SK-N-SH treated with all-trans-retinoic acid at 6 μM for 48 hours (cell line): ENCODE data around the gene ADAMTS17.

Experiments
- ATAC-seq: fragments of 200-7000 bp; cut with Tn5 transposase; 3 replicates; pipeline ENCODE4 v1.9.1; 2020; ENCODE audit warnings: mild to moderate bottlenecking, moderate library complexity
- ARNTL ChIP-seq: fragments of 450-650 bp; formaldehyde crosslinking; IDR thresholded peaks from 2 replicates; pipeline ENCODE4 v1.5.0; 2020; ENCODE audit warnings: low read depth, mild to moderate bottlenecking, moderate library complexity, borderline replicate concordance
- BACH2 ChIP-seq: fragments of 250-450 bp; sonication (Bioruptor Pico); IDR thresholded peaks from 2 replicates; pipeline ENCODE4 v1.9.0; 2021; ENCODE audit warnings: mild to moderate bottlenecking, borderline replicate concordance
- CREB5 ChIP-seq: fragments of 250-450 bp; sonication (Bioruptor Pico); IDR thresholded peaks from 2 replicates; pipeline ENCODE4 v1.5.1; 2020; ENCODE audit warnings: low read depth, mild to moderate bottlenecking, moderate library complexity
- ESRRG ChIP-seq: fragments of 250-450 bp; sonication (Bioruptor Pico); IDR thresholded peaks from 2 replicates; pipeline ENCODE4 v1.6.1; 2021; ENCODE audit warnings: mild to moderate bottlenecking
- GLIS3 ChIP-seq: fragments of 250-450 bp; sonication (Bioruptor Pico); IDR thresholded peaks from 2 replicates; pipeline ENCODE4 v1.5.0; 2020; ENCODE audit warnings: mild to moderate bottlenecking, moderate library complexity
- OSR1 ChIP-seq: fragments of 250-450 bp; sonication (Bioruptor Pico); IDR thresholded peaks from 2 replicates; pipeline ENCODE4 v1.8.0; 2022; ENCODE audit warnings: moderate library complexity, mild to moderate bottlenecking, inconsistent platforms
- PPARA ChIP-seq: fragments of 250-450 bp; sonication (Bioruptor Pico); IDR thresholded peaks from 2 replicates; pipeline ENCODE4 v1.5.0; 2020; ENCODE audit warnings: mild to moderate bottlenecking, borderline replicate concordance
- RARB ChIP-seq: fragments of 250-450 bp; sonication (Bioruptor Pico); IDR thresholded peaks from 2 replicates; pipeline ENCODE4 v1.8.0; 2021; ENCODE audit warnings: mild to moderate bottlenecking, moderate library complexity
- ZC3H10 ChIP-seq: fragments of 250-450 bp; sonication (Bioruptor Pico); IDR thresholded peaks from 2 replicates; pipeline ENCODE4 v1.5.1; 2021; ENCODE audit warnings: mild to moderate bottlenecking, moderate library complexity
- ZFP30 ChIP-seq: fragments of 450-650 bp; formaldehyde crosslinking; IDR thresholded peaks from 2 replicates; pipeline ENCODE4 v1.5.0; 2022; ENCODE audit warnings: mild to moderate bottlenecking, moderate library complexity
- ZNF565 ChIP-seq: fragments of 450-650 bp; formaldehyde crosslinking; conservative IDR thresholded peaks from 2 replicates; pipeline ENCODE4 v1.5.0; 2020; ENCODE audit warnings: low read depth, mild to moderate bottlenecking, moderate library complexity
- ZNF70 ChIP-seq: fragments of 450-650 bp; formaldehyde crosslinking; IDR thresholded peaks from 2 replicates; pipeline ENCODE4 v1.5.0; 2020; ENCODE audit warnings: mild to moderate bottlenecking, moderate library complexity
- ZNF8 ChIP-seq: fragments of 450-650 bp; formaldehyde crosslinking; IDR thresholded peaks from 2 replicates; pipeline ENCODE4 v1.5.0; 2020; ENCODE audit warnings: mild to moderate bottlenecking, moderate library complexity
- TF ChIP-seq, protein P1 (sequence below): fragments of 250-450 bp; sonication (Bioruptor Pico); IDR thresholded peaks from 2 replicates; pipeline ENCODE4 v1.5.0; 2020; ENCODE audit warnings: mild to moderate bottlenecking, moderate library complexity
- TF ChIP-seq, protein P2 (sequence below): fragments of 250-450 bp; sonication (Bioruptor Pico); IDR thresholded peaks from 2 replicates; pipeline ENCODE4 v1.8.0; 2020; ENCODE audit warnings: mild to moderate bottlenecking, moderate library complexity, borderline replicate concordance
- TF ChIP-seq, protein P3 (sequence below): fragments of 250-450 bp; sonication (Bioruptor Pico); IDR thresholded peaks from 2 replicates; pipeline ENCODE4 v1.5.1; 2021; ENCODE audit warnings: mild to moderate bottlenecking, moderate library complexity

Gene ADAMTS17

DNA sequence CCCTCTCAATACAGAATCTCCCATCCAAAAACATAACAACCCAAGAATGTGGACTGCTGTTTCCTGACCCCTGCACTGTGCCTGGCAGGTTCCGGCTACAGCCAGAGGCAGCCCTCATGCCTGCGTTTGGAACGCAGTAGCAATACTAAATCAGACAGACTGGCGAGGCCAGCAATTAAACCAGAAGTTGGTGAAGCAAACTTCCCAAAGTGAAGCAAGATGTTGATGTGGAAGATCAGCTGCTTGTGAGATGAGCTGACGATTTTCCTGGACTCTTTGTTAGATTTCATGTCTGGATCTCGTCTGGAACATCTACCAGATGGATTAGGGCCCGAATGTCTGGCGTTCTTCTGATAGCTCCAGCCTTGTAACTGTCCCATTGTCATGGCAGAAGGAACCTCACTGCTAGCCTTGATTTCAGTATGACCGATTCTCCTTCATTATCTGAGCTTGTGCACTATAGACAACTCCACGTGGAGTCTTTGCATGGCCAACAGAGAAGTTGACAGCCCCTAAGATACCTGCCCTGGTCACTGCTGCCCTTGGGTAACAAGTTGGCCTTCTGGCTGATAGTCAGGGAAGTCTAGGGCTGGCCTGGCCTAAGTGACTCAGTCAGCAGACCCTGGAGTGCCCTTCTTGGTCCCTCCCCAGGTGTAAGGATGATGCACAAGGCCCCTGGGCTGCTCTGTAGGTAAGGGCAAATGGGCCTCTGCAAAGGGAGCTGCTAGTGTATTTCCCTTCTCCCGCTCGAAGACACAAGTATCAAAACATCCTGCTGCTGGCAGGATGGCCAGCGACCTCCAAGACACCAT lies 126.5 kb downstream of the ADAMTS17 start:
- no peak for ATAC-seq
- TF ChIP-seq ESRRG (CRISPR knock-in tag) (no peak), CREB5 (CRISPR knock-in tag) (no peak), ZC3H10 (no peak), PPARA (no peak), BACH2 (CRISPR knock-in tag) (no peak), ZFP30 (CRISPR knock-in tag) (no peak), ARNTL (no peak), ZNF565 (no peak)

DNA sequence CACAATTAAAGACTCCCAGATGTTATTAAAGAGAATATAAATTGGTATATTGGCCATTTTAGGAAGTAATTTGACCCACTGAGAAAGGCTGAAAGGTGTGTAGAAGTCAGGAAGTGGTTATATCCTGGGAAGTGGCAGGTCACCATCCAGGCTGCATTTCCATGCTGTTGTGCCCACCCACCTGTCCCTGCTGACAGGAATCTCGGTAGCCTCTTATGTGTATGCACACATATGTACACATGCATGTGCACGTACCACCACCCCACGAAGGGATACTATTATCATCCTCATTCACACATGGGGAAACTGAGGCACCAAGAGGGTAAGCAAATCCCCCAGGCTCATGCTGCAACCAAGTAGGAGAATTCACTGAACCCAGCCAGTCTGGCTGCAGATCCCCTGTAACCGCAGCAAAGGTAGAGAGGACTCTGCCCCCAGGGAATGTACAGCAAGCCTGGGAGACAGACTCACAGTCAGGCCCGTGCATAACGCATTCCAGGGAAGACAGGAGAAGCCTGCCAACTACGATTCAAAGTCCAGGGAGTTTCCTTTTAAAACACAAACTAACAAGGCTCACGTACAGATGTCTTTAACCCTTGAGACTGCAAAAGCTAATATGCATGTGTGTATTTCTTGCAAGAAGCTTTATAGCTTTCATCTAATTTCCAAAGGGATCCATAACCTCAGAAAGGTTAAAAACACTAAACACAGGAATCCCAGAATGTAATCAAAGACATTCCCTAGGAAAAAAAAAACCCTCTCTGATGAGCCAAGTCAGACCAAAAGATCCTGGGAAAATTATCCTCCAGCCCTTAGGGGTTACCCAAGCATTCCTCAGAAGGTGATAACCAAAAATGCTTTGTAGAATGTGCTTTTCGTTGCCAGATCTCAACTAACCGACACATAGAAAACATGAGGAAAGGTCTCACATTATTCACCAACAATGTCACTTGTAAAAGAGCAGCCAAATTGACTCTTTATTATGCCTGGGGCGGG lies 129.6 kb downstream of the ADAMTS17 start:
- no peak for ATAC-seq

DNA sequence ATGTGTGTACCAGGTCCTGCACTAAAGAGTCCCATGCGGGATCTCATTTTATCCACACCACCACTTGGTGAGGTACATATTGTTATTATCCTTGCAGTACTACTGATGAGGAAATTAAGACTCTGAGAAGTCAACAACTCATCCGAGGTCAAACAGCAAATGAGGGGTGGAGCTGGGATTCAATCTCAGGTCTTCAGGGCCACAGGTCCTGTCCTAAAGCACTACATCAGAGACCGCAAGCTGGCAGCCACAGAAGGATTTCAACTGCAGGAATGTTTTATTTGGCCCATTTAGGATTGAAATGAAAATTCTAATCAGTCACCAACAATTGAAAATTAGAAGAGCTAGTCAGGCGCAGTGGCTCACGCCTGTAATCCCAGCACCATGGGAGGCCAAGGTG lies 131.4 kb downstream of the ADAMTS17 start:
- no peak for ATAC-seq
- TF ChIP-seq, protein P1, sequence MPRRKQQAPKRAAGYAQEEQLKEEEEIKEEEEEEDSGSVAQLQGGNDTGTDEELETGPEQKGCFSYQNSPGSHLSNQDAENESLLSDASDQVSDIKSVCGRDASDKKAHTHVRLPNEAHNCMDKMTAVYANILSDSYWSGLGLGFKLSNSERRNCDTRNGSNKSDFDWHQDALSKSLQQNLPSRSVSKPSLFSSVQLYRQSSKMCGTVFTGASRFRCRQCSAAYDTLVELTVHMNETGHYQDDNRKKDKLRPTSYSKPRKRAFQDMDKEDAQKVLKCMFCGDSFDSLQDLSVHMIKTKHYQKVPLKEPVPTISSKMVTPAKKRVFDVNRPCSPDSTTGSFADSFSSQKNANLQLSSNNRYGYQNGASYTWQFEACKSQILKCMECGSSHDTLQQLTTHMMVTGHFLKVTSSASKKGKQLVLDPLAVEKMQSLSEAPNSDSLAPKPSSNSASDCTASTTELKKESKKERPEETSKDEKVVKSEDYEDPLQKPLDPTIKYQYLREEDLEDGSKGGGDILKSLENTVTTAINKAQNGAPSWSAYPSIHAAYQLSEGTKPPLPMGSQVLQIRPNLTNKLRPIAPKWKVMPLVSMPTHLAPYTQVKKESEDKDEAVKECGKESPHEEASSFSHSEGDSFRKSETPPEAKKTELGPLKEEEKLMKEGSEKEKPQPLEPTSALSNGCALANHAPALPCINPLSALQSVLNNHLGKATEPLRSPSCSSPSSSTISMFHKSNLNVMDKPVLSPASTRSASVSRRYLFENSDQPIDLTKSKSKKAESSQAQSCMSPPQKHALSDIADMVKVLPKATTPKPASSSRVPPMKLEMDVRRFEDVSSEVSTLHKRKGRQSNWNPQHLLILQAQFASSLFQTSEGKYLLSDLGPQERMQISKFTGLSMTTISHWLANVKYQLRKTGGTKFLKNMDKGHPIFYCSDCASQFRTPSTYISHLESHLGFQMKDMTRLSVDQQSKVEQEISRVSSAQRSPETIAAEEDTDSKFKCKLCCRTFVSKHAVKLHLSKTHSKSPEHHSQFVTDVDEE: no peak
- TF ChIP-seq, protein P2, sequence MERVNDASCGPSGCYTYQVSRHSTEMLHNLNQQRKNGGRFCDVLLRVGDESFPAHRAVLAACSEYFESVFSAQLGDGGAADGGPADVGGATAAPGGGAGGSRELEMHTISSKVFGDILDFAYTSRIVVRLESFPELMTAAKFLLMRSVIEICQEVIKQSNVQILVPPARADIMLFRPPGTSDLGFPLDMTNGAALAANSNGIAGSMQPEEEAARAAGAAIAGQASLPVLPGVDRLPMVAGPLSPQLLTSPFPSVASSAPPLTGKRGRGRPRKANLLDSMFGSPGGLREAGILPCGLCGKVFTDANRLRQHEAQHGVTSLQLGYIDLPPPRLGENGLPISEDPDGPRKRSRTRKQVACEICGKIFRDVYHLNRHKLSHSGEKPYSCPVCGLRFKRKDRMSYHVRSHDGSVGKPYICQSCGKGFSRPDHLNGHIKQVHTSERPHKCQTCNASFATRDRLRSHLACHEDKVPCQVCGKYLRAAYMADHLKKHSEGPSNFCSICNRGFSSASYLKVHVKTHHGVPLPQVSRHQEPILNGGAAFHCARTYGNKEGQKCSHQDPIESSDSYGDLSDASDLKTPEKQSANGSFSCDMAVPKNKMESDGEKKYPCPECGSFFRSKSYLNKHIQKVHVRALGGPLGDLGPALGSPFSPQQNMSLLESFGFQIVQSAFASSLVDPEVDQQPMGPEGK (CRISPR knock-in tag): no peak
- TF ChIP-seq ZNF8 (CRISPR knock-in tag) (no peak), ZNF70 (CRISPR knock-in tag) (no peak)
- TF ChIP-seq, all 23 proteins: peak for 0

More for the DNA sequence above, 129.6 kb downstream of the ADAMTS17 start:
- TF ChIP-seq ZNF565 (no peak), ZNF8 (CRISPR knock-in tag) (no peak), GLIS3 (CRISPR knock-in tag) (no peak), ARNTL (no peak), OSR1 (CRISPR knock-in tag) (no peak), RARB (CRISPR knock-in tag) (no peak)
- TF ChIP-seq, protein P3, sequence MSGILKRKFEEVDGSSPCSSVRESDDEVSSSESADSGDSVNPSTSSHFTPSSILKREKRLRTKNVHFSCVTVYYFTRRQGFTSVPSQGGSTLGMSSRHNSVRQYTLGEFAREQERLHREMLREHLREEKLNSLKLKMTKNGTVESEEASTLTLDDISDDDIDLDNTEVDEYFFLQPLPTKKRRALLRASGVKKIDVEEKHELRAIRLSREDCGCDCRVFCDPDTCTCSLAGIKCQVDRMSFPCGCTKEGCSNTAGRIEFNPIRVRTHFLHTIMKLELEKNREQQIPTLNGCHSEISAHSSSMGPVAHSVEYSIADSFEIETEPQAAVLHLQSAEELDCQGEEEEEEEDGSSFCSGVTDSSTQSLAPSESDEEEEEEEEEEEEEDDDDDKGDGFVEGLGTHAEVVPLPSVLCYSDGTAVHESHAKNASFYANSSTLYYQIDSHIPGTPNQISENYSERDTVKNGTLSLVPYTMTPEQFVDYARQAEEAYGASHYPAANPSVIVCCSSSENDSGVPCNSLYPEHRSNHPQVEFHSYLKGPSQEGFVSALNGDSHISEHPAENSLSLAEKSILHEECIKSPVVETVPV (CRISPR knock-in tag): no peak
- TF ChIP-seq, protein P1: no peak
